Suprapubic skin (tissue), 3 donors: ENCODE measurements around the gene MANSC4.

Source experiments
- POLR2AphosphoS5 ChIP-seq, 3 donors: sonication (generic); formaldehyde crosslinking; IDR thresholded peaks; one replicate each; pipeline ENCODE4 v1.6.1; 2017; ENCODE audit warnings: antibody characterized with exemption in 3 of 3
- TF ChIP-seq, protein P1 (sequence below), 2 donors: fragments of 200-600 bp in 1 of 2; fragments of 450-650 bp in 1 of 2; sonication (generic) in 1 of 2; IDR thresholded peaks; one replicate each; pipeline ENCODE4 v1.5.1; 2016 to 2019; ENCODE audit warnings: antibody characterized with exemption in 2 of 2, mild to moderate bottlenecking in 1 of 2, moderate library complexity in 1 of 2

DNA sequence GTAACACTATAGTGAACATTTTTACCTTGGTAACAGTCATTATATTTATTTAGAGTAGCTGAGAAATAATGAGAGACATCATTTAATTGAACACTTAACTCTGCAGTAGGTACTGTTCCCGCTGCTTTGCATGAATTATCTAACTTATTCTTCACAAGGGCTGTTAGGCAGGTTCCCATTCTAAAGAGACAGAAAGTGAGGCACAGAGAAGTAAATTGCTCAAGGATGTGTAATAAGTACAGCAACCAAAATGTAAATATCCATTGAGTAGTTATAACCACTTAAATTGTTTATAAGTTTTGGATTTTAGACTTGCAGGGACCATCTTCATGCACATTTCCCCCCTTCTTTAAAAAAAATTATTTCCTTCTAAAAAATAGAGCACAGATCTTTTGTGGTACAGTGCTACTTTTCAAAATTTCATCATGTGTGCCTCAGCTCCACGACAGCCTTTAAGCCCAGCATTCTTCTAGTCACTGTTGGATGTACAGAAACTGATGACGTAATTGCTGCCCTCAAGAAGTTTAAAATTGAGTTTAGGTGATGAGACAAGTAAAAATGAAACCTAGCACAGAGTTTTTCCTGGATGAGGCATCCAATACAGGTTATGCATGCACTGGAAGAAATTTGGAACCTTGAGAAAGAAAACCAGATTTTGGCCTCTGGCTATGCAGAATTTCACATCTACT, 6.0 kb upstream of the MANSC4 start:
- TF ChIP-seq, protein P1, sequence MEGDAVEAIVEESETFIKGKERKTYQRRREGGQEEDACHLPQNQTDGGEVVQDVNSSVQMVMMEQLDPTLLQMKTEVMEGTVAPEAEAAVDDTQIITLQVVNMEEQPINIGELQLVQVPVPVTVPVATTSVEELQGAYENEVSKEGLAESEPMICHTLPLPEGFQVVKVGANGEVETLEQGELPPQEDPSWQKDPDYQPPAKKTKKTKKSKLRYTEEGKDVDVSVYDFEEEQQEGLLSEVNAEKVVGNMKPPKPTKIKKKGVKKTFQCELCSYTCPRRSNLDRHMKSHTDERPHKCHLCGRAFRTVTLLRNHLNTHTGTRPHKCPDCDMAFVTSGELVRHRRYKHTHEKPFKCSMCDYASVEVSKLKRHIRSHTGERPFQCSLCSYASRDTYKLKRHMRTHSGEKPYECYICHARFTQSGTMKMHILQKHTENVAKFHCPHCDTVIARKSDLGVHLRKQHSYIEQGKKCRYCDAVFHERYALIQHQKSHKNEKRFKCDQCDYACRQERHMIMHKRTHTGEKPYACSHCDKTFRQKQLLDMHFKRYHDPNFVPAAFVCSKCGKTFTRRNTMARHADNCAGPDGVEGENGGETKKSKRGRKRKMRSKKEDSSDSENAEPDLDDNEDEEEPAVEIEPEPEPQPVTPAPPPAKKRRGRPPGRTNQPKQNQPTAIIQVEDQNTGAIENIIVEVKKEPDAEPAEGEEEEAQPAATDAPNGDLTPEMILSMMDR (IDR thresholded peaks at IDR 0.05): no peak
- TF ChIP-seq POLR2AphosphoS5 (IDR thresholded peaks at IDR 0.05): no peak
